H1 (cell line): ENCODE data around the gene CA14. TPM values are rescaled to one million over a fixed set of nuclear protein-coding genes. Genes with fewer than 3 reads are reported as not detected.

Source experiments
- BACH1 ChIP-seq: IDR thresholded peaks from 2 replicates; pipeline ENCODE4 v1.6.1; 2012; ENCODE audit warnings: low read length, improper control_type of control experiment
- CBX5 ChIP-seq: fragments of 300-800, 300-1000 bp; sonication (generic); IDR thresholded peaks from 2 replicates; pipeline ENCODE4 v1.7.1; 2016; ENCODE audit warnings: antibody characterized with exemption, low read length, low read depth
- CHD2 ChIP-seq: IDR thresholded peaks from 2 replicates; pipeline ENCODE4 v1.6.1; 2012; ENCODE audit warnings: low read length, improper control_type of control experiment
- E2F6 ChIP-seq: IDR thresholded peaks from 2 replicates; pipeline ENCODE4 v1.6.1; 2012; ENCODE audit warnings: inconsistent platforms
- EZH2 ChIP-seq: fragments of 200-600 bp; sonication (generic); IDR thresholded peaks from 2 replicates; pipeline ENCODE4 v1.7.1; 2012; ENCODE audit warnings: low read depth, mild to moderate bottlenecking, moderate library complexity, low read length, inconsistent platforms; ENCODE audit not compliant: severe bottlenecking
- KDM5A ChIP-seq: fragments of 200-600 bp; IDR thresholded peaks from 2 replicates; pipeline ENCODE4 v1.7.1; 2012; ENCODE audit warnings: mild to moderate bottlenecking, low read length, inconsistent platforms, mixed read lengths
- POLR2A ChIP-seq, 2 experiments: IDR thresholded peaks; 1 replicate in 1 of 2; 2 replicates in 1 of 2; pipeline ENCODE4 v1.6.1; 2011; ENCODE audit warnings: low read depth in 2 of 2, low read length in 2 of 2, mild to moderate bottlenecking in 2 of 2; ENCODE audit errors: control extremely low read depth in 1 of 2
- SIRT6 ChIP-seq: IDR thresholded peaks from one replicate; pipeline ENCODE4 v1.7.1; 2012; ENCODE audit warnings: low read length, inconsistent platforms
- SP4 ChIP-seq: IDR thresholded peaks from 2 replicates; pipeline ENCODE4 v1.6.1; 2012; ENCODE audit warnings: low read length, inconsistent platforms
- polyA plus RNA-seq, 7 experiments: library from polyadenylated mRNA; depleted of rRNA in 3 of 7; stranded (reverse) in 5 of 7; unstranded in 2 of 7; fragments of >200 nt in 5 of 7; fragments of 200-250 nt in 2 of 7; gene quantifications; 1 replicate in 5 of 7; 2 replicates in 1 of 7; 4 replicates in 1 of 7; pipeline versions ENCODE4 v1.2.1 to v1.2.3, GENCODE V29; 2011 to 2013; ENCODE audit warnings: missing spikeins in 2 of 7, mixed read lengths in 2 of 7
- total RNA-seq: library from RNA; stranded (reverse); fragmentation: NEBNext Ultra II Directional; extraction: Animal tissue kit (Norgen Biotek cat#: 25700); gene quantifications from 2 replicates; pipeline ENCODE4 v1.2.1, GENCODE V29; 2021
- TF ChIP-seq, protein P1 (sequence below): IDR thresholded peaks from 2 replicates; pipeline ENCODE4 v1.6.1; 2012; ENCODE audit warnings: low read length, inconsistent platforms

Gene CA14
- total and polyA plus RNA-seq, 2 of the 8 experiments (the other 6 are each of a cell fraction or from before 2014, with no cell fraction given): 52.3 to 105 TPM

GRCh38 chr1:150288382-150288781 is 30.8 kb downstream of the CA14 start (continued):
- TF ChIP-seq, protein P1, sequence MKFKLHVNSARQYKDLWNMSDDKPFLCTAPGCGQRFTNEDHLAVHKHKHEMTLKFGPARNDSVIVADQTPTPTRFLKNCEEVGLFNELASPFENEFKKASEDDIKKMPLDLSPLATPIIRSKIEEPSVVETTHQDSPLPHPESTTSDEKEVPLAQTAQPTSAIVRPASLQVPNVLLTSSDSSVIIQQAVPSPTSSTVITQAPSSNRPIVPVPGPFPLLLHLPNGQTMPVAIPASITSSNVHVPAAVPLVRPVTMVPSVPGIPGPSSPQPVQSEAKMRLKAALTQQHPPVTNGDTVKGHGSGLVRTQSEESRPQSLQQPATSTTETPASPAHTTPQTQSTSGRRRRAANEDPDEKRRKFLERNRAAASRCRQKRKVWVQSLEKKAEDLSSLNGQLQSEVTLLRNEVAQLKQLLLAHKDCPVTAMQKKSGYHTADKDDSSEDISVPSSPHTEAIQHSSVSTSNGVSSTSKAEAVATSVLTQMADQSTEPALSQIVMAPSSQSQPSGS: no peak
- TF ChIP-seq KDM5A (no peak), BACH1 (no peak), E2F6 (no peak), SP4 (no peak), POLR2A (IDR thresholded peaks at IDR 0.05; ENCODE audit: control extremely low read depth in 1 of 2, low read depth in 2 of 2, low read length in 2 of 2) (no peak), CBX5 (no peak), EZH2 (no peak), CHD2 (no peak), SIRT6 (no peak)
